WERI-Rb-1 (cell line): ENCODE results near the gene SAMM50.

Source experiments
- DNase-seq: peaks from one replicate; pipeline ENCODE4 v3.0.0-alpha.2; 2020
- H3K27ac ChIP-seq: fragments of 250-450 bp; sonication (Bioruptor Pico); 2 replicates; pipeline ENCODE4 v1.5.1; 2020; ENCODE audit warnings: mild to moderate bottlenecking, moderate library complexity
- H3K27me3 ChIP-seq: fragments of 250-450 bp; sonication (Bioruptor Pico); 2 replicates; pipeline ENCODE4 v1.5.1; 2021; ENCODE audit warnings: mild to moderate bottlenecking, low read depth, moderate library complexity; ENCODE audit not compliant: insufficient read depth, severe bottlenecking
- H3K36me3 ChIP-seq: fragments of 250-450 bp; sonication (Bioruptor Pico); 2 replicates; pipeline ENCODE4 v1.5.1; 2020; ENCODE audit warnings: mild to moderate bottlenecking, moderate library complexity
- H3K4me3 ChIP-seq: 2 replicates; pipeline ENCODE4 v1.5.1; 2011; ENCODE audit warnings: low read depth, mild to moderate bottlenecking, control low read depth, low read length
- H3K9me3 ChIP-seq: fragments of 250-450 bp; sonication (Bioruptor Pico); 2 replicates; pipeline ENCODE4 v1.5.1; 2021; ENCODE audit warnings: mild to moderate bottlenecking, moderate library complexity; ENCODE audit not compliant: severe bottlenecking
- TF ChIP-seq, protein P1 (sequence below): IDR thresholded peaks from 2 replicates; pipeline ENCODE4 v1.5.1; 2011; ENCODE audit warnings: low read depth, mild to moderate bottlenecking, control low read depth, inconsistent platforms, low read length

The SAMM50 gene

DNA sequence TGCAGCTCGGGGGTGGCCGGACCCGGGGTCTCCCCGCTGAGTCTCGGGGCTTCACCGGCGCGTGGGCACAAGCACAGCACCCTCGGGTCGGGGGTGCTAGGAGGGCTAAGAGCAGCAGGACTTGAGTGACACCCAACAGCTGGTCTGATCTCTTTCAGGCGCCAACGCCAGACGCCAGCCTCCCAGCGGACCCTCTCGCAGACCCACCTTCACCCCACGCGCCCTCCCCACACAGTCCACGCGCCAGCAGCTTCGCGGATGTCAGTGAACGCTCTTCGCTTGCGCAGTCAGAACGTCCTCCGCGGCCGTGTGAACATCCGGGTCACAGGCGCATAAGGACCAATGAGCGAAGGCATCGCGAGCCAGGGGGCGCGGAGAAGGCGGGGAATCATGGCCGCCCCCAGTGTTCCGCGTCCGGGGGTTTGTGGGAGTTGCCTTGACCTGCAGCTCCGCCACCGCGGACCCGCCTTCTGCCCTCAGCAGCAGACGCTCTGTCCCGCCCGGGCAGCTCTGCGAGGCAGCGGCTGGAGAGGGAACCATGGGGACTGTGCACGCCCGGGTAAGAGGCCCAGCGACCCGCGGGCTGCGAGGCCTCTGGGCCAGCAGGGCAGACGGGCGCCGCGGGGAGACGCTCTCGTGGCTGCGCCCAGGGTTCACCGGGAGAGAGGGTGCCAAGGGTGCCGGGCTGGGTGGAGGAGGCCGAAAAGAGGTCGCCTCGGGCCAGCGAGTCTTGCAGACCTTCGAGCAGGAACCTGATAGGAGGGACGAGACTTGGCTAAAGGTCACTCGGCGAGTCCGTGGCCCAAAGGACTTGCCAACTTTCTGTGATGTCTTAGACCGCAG lies at the start of gene SAMM50:
SAMM50 (plus strand) TSS at position 403 of the 843 bp plus-strand sequence; CDS start at position 539, 136 bp downstream.
- TF ChIP-seq, protein P1, sequence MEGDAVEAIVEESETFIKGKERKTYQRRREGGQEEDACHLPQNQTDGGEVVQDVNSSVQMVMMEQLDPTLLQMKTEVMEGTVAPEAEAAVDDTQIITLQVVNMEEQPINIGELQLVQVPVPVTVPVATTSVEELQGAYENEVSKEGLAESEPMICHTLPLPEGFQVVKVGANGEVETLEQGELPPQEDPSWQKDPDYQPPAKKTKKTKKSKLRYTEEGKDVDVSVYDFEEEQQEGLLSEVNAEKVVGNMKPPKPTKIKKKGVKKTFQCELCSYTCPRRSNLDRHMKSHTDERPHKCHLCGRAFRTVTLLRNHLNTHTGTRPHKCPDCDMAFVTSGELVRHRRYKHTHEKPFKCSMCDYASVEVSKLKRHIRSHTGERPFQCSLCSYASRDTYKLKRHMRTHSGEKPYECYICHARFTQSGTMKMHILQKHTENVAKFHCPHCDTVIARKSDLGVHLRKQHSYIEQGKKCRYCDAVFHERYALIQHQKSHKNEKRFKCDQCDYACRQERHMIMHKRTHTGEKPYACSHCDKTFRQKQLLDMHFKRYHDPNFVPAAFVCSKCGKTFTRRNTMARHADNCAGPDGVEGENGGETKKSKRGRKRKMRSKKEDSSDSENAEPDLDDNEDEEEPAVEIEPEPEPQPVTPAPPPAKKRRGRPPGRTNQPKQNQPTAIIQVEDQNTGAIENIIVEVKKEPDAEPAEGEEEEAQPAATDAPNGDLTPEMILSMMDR = no peak
- DNase-seq = peak; percentile 95
- no peaks in the 10 kb centered on the region for H3K9me3 ChIP-seq
- H3K36me3 ChIP-seq = no peaks in the 10 kb centered on the region; the same call in 1 of the 2 replicates
- peak within 1 kb of the TSS; percentile 83 for H3K4me3 ChIP-seq
- H3K27me3 ChIP-seq = no peaks in the 10 kb centered on the region
- H3K27ac ChIP-seq = peak within 1 kb of the TSS; percentile 88

DNA sequence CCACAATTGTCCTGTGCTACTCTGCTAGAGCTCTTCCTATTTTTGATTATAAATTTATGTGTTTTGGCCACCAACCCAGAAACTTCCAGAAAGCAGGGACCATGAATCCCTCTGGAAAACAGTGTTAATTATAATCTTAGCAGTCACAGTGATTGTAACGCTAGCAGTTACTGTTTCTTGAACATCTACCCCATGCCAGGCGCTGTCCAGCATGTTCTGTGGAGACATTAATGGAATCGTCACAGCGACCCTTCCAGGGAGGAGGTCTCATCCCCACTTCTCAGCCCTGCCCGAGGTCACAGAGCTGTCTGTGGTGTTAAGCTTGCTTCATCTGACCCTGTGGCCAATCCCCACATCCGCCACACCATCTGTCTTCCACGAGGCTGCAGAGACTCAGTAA lies 49.6 kb upstream of the SAMM50 start:
- Histone ChIP-seq H3K4me3 (no peak overlapping the region), H3K27me3 (no peaks in the 10 kb centered on the region), H3K27ac (peak overlapping the region; percentile 66), H3K36me3 (no peaks in the 10 kb centered on the region), H3K9me3 (no peaks in the 10 kb centered on the region)
- TF ChIP-seq, protein P1 = no peak
- peak; percentile 78 for DNase-seq

DNA sequence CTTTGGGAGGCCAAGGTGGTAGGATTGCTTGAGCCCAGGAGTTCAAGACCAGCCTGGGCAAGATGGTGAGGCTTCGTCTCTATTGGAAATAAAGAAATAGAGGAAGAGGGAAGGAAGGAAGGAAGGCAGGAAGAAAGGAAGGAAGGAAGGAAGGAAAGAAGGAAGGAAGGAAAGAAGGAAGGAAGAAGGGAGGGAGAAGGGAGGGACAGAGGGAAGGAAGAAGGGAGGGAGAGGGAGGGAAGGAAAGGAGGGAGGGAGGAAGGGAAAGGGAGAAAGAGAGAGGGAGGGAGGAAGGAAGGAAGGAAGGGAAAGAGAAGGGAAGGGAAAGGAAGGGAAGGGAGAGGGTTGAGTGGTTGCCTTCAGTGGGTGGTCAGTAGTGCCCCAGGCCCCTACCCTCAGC lies 45.5 kb upstream of the SAMM50 start:
- no peak for DNase-seq
- Histone ChIP-seq H3K36me3 (no peaks in the 10 kb centered on the region), H3K27ac (no peak overlapping the region), H3K4me3 (no peak overlapping the region), H3K9me3 (no peaks in the 10 kb centered on the region), H3K27me3 (no peaks in the 10 kb centered on the region)
- TF ChIP-seq, protein P1 = no peak

DNA sequence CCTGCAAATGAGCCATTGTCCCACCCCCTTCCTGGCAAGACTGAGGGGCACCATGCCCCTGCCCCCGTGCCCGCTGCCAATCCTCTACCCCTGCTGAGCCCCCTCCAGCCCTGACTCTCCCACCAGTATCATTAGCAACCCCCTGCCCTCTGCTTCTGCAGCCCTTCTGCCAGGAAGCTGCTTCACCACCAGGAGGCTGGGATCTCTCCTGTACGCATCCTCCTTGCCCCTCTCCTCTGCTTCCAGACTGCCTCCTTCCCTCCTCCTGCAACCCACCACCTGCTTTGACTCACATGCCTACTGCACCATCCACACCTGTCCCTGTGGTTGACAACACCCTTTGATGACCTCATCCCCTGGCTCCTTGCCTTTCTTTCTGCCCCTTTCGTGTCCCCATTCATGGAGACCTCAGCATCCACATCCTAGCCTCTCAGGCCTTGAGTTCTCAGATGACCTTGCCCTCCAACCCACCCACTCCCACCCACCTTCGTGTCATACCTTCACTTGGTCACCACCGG lies 45.0 kb upstream of the SAMM50 start:
- no peaks in the 10 kb centered on the region for H3K9me3 ChIP-seq
- no peaks in the 10 kb centered on the region for H3K36me3 ChIP-seq
- DNase-seq = no peak
- no peak overlapping the region for H3K4me3 ChIP-seq
- H3K27ac ChIP-seq = no peak overlapping the region
- TF ChIP-seq, protein P1 = no peak
- H3K27me3 ChIP-seq = no peaks in the 10 kb centered on the region

DNA sequence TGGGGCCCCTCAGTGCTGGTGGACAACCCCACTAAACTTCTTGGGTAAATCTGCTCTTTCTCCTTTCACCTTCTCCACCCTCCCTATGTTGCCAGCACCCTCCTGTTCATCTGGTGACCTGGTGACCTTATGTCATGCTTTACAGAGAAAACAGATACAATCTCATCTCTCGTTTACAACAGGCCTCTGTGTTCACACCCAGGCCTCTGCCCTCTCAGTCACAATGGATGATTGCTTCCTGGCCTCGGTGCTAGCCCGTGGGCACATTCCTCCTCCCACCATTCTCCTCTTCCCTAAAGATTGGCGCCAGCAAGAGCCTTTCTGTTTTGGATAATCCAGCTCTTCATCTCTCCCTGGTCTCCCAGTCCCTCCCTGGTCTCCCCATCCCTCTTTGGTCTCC lies 43.9 kb upstream of the SAMM50 start:
- no peak overlapping the region for H3K27ac ChIP-seq
- H3K9me3 ChIP-seq = peaks cover under 1% of the 10 kb centered on the region
- no peaks in the 10 kb centered on the region for H3K27me3 ChIP-seq
- TF ChIP-seq, protein P1 = no peak
- no peak for DNase-seq
- no peak overlapping the region for H3K4me3 ChIP-seq
- no peaks in the 10 kb centered on the region for H3K36me3 ChIP-seq
